ENCODE measurements around the gene ZBTB7C.

DNA sequence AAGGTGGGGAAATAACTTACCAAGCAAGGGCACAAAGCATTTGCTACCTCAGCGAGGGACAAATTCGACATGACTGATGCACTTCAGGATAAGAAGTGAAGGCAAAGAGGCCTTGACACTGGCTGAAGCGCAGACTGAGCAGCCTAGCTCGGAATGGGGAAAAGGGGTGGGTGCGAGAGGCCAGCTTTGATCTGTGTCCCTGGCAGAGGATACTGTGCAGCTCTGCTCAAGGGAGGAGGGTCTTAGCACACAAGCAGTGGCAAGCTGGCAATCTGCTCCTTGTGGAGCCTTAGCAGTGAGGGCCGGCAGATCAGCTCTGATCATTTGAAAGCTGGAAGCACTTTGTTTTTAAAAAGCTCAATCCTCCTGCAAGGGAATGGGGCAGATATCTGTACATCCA lies 222.3 kb downstream of the ZBTB7C start:
- TF ChIP-seq CTCF (conservative IDR thresholded peaks at IDR 0.05; ENCODE audit: low read depth, low read length) (no peak), EZH2 (IDR thresholded peaks at IDR 0.05; ENCODE audit: borderline replicate concordance, low read depth, low read length, poor library complexity, severe bottlenecking) (no peak)
